ENCODE data around the gene HSPA12B. TPM values are rescaled to one million over a fixed set of nuclear protein-coding genes. Genes with fewer than 3 reads are reported as not detected.

HSPA12B gene
- total and polyA plus RNA-seq, 2 of the 8 experiments (the other 6 are each of a cell fraction or from before 2014, with no cell fraction given) = 2.2 to 4.3 TPM

- TF ChIP-seq CHD7 (IDR thresholded peaks at IDR 0.05; ENCODE audit: insufficient replicate concordance, low read length) (no peak), EP300 (IDR thresholded peaks at IDR 0.05; ENCODE audit: borderline replicate concordance in 1 of 2, low read depth in 2 of 2, low read length in 2 of 2) (no peak), RBBP5 (IDR thresholded peaks at IDR 0.05; ENCODE audit: borderline replicate concordance, low read depth, low read length) (no peak), GTF2F1 (IDR thresholded peaks at IDR 0.05; ENCODE audit: borderline replicate concordance, low read depth, low read length) (no peak), CREB1 (IDR thresholded peaks at IDR 0.05) (no peak), SUZ12 (IDR thresholded peaks at IDR 0.05; ENCODE audit: low read length) (no peak)
Measured at GRCh38 chr20:3749087-3749688, 16.7 kb downstream of the HSPA12B start (continued).

Data from H1 (cell line).